Upper lobe of left lung (tissue), 6 donors: ENCODE results near the gene PLXND1. TPM values are rescaled to one million over a fixed set of nuclear protein-coding genes. Genes with fewer than 3 reads are reported as not detected.

Experiments
- ATAC-seq, 2 donors: fragments of 200-7000 bp; cut with Tn5 transposase; one replicate each; pipeline ENCODE4 v1.9.1; 2022; ENCODE audit warnings: mild to moderate bottlenecking in 2 of 2, moderate library complexity in 2 of 2; ENCODE audit not compliant: low FRiP score in 2 of 2
- DNase-seq, 2 donors: peaks; one replicate each; pipeline ENCODE4 v3.0.0-alpha.2; 2019 to 2020
- H3K27ac ChIP-seq, 4 donors: fragments of 200-600 bp; sonication (generic); one replicate each; pipeline ENCODE4 v1.5.1; 2016 to 2019
- H3K27me3 ChIP-seq, 4 donors: fragments of 200-600 bp; sonication (generic); one replicate each; pipeline ENCODE4 v1.5.1; 2017 to 2019
- H3K36me3 ChIP-seq, 4 donors: fragments of 200-600 bp; sonication (generic); one replicate each; pipeline ENCODE4 v1.5.1; 2016 to 2019
- H3K4me1 ChIP-seq, 4 donors: fragments of 200-600 bp; sonication (generic); one replicate each; pipeline ENCODE4 v1.5.1; 2018 to 2019
- H3K4me3 ChIP-seq, 4 donors: fragments of 200-600 bp; sonication (generic); one replicate each; pipeline ENCODE4 v1.5.1; 2017 to 2019; ENCODE audit warnings: mild to moderate bottlenecking in 2 of 4, moderate library complexity in 1 of 4
- H3K9me3 ChIP-seq, 4 donors: fragments of 200-600 bp; sonication (generic); one replicate each; pipeline ENCODE4 v1.5.1; 2018 to 2019
- EP300 ChIP-seq, 4 donors: sonication (generic); formaldehyde crosslinking; IDR thresholded peaks; one replicate each; pipeline ENCODE4 v1.5.1; 2017; ENCODE audit warnings: antibody characterized with exemption in 4 of 4, control low read depth in 2 of 4
- POLR2A ChIP-seq, 4 donors: fragments of 450-650 bp; IDR thresholded peaks; one replicate each; pipeline ENCODE4 v1.5.1; 2016 to 2017; ENCODE audit warnings: antibody characterized with exemption in 4 of 4, mild to moderate bottlenecking in 2 of 4
- POLR2AphosphoS5 ChIP-seq, 2 donors: sonication (generic); formaldehyde crosslinking; IDR thresholded peaks; one replicate each; pipeline ENCODE4 v1.5.1; 2017; ENCODE audit warnings: antibody characterized with exemption in 2 of 2
- WGBS, 2 donors: methylation state at CpG; one replicate each; pipeline ENCODE4 v1.1.5; 2017 to 2018; 5-methylcytosine and 5-hydroxymethylcytosine counted together
- total RNA-seq, 6 donors: library from RNA; depleted of rRNA in 4 of 6; stranded (reverse); fragments of >200 nt in 4 of 6; gene quantifications; one replicate each; pipeline versions ENCODE4 v1.1.0 to v1.2.1, GENCODE V29; 2016 to 2021
- TF ChIP-seq, protein P1 (sequence below), 6 experiments: fragments of 450-650 bp in 4 of 6; fragments of 200-600 bp in 2 of 6; sonication (generic) in 2 of 6; IDR thresholded peaks; one replicate each; pipeline ENCODE4 v1.5.1; 2016 to 2019; ENCODE audit warnings: antibody characterized with exemption in 6 of 6
- donor health status: DM: no; HTN: no; CAD: no; lungs with moderate emphysema.
- donor health status: DM: no; HTN: yes; CAD: no; lungs with severe emphysema.

The PLXND1 gene
- total RNA-seq, 6 donors from 2014 or later, result 95.3 to 607 (median 227) TPM

DNA sequence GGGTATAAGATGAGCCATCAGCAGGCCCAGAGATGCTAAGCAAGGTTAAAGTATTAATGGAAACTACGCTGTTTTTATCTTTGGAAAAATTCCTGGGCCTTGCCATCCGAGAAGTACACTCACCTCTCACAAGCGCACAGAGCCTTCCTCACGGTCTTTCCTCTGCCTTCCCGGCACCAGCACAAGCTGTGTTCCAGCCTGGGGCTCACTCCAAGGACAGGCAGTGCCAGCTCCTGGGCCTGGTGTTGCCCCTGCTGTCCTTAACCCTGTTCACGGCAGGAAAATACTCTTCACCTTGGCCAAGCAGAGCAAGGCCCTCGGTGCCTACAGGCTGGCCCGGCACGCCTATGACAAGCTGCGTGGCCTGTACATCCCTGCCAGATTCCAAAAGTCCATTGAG, 92.4 kb downstream of the PLXND1 start:
- Histone ChIP-seq H3K27me3 (no peaks in the 10 kb centered on the region), H3K27ac (no peak overlapping the region), H3K4me1 (no peaks in the 10 kb centered on the region), H3K36me3 (peaks cover 0 to 72% (median 17%) of the 10 kb centered on the region in 4 donors), H3K4me3 (no peak overlapping the region), H3K9me3 (no peaks in the 10 kb centered on the region)
- WGBS, 2 donors, result 86 to 97% methylated on average over 5 to 10 of the region's 10 CpGs
- no peak for DNase-seq
- ATAC-seq, result no peak
- TF ChIP-seq, protein P1, sequence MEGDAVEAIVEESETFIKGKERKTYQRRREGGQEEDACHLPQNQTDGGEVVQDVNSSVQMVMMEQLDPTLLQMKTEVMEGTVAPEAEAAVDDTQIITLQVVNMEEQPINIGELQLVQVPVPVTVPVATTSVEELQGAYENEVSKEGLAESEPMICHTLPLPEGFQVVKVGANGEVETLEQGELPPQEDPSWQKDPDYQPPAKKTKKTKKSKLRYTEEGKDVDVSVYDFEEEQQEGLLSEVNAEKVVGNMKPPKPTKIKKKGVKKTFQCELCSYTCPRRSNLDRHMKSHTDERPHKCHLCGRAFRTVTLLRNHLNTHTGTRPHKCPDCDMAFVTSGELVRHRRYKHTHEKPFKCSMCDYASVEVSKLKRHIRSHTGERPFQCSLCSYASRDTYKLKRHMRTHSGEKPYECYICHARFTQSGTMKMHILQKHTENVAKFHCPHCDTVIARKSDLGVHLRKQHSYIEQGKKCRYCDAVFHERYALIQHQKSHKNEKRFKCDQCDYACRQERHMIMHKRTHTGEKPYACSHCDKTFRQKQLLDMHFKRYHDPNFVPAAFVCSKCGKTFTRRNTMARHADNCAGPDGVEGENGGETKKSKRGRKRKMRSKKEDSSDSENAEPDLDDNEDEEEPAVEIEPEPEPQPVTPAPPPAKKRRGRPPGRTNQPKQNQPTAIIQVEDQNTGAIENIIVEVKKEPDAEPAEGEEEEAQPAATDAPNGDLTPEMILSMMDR (IDR thresholded peaks at IDR 0.05), result no peak
- TF ChIP-seq POLR2AphosphoS5 (IDR thresholded peaks at IDR 0.05) (no peak), POLR2A (IDR thresholded peaks at IDR 0.05) (no peak), EP300 (IDR thresholded peaks at IDR 0.05) (no peak)

DNA sequence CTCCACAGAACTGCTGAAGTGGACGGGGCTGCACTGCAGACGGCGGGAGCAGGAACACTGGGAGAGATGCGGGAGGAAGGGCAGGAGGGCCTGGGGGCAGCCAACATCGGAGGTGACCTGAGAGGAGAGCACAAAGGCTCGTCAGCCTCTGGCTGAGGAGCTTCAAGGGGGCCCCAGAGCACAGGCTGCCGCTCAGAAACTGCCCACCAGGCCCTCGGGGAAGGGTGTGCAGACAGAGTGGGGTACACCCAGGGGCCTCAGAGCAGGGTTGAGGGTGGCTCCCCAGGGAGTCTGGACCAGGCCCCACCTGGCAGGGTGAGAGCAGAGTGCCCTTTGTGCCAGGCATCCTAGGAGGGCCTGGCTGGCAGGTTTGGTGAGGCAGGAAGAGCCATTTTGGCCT, 92.8 kb downstream of the PLXND1 start:
- no peak overlapping the region for H3K4me3 ChIP-seq
- 94 to 96% methylated on average over 6 to 8 of the region's 8 CpGs for WGBS, 2 donors
- no peak for TF ChIP-seq POLR2AphosphoS5 (IDR thresholded peaks at IDR 0.05)
- TF ChIP-seq, protein P1 (IDR thresholded peaks at IDR 0.05), result no peak
- TF ChIP-seq POLR2A (IDR thresholded peaks at IDR 0.05), result no peak
- no peak for TF ChIP-seq EP300 (IDR thresholded peaks at IDR 0.05)
- H3K27ac ChIP-seq, result no peak overlapping the region
- H3K4me1 ChIP-seq, result no peaks in the 10 kb centered on the region
- H3K36me3 ChIP-seq, result peaks cover 0 to 69% (median 15%) of the 10 kb centered on the region in 4 donors
- H3K9me3 ChIP-seq, result no peaks in the 10 kb centered on the region
- DNase-seq, result no peak
- H3K27me3 ChIP-seq, result no peaks in the 10 kb centered on the region
- ATAC-seq, result no peak

DNA sequence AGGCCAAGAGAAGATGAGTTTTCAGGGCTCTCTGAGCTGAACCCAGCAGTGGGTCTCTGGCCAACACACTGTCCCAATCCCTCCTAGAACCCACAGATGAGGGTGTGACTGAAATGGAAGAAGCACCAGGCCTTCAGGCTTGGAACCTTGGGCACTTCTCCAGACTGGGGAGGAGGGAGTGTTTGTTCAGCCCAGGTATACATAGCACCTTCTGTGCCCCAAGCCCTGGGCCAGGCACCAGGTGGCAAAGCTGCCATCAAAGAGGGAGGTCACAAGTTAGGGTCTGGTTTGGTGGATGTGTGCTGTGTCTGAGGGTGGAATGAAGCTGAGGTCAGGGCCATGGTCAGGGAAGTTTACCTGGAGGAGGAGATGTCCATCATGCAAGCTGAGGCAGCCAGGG, 93.9 kb downstream of the PLXND1 start:
- Histone ChIP-seq H3K27me3 (no peaks in the 10 kb centered on the region), H3K4me3 (no peak overlapping the region), H3K36me3 (peaks cover 0 to 67% (median 15%) of the 10 kb centered on the region in 4 donors), H3K27ac (no peak overlapping the region), H3K9me3 (no peaks in the 10 kb centered on the region), H3K4me1 (peaks cover 0 to 5% (median 0%) of the 10 kb centered on the region in 4 donors)
- ATAC-seq, result no peak
- no peak for TF ChIP-seq POLR2AphosphoS5 (IDR thresholded peaks at IDR 0.05)
- no peak for TF ChIP-seq POLR2A (IDR thresholded peaks at IDR 0.05)
- no peak for TF ChIP-seq EP300 (IDR thresholded peaks at IDR 0.05)
- TF ChIP-seq, protein P1 (IDR thresholded peaks at IDR 0.05), result no peak
- DNase-seq, result no peak

DNA sequence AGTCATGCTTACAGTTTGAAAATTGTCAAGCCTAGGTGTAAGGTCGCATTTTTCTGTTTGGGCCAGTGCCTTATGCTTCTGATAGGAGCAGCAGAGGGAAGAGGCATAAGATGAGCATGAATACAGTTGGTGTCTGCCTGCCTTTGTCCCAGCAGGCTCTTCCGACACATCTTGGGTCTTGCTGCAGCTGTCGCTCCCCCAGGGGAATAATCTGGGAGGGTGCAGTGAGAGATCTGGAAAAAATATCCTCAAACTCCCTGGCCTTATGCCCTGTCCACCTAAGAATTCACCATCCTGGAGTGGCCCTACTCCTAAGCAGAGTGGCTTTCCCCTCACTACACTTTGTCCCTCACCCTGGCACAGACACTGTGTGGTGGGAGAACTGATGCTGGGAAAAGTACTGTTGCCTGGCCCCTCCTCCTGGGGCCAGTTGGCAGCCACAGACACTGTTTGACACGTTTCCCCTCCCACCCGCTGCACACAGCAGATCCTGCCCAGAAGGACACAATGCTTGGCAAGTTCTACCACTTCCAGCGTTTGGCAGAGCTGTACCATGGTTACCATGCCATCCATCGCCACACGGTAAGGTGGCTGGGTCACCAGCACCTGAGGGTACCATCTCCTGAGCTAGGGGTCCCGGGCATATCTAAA, 99.2 kb downstream of the PLXND1 start:
- peak overlapping the region in 3 of 4 donors; percentile 35 to 47 (median 37) for H3K27ac ChIP-seq
- 57 to 77% methylated on average over 5 to 9 of the region's 9 CpGs for WGBS, 2 donors
- H3K9me3 ChIP-seq, result no peaks in the 10 kb centered on the region
- no peak for DNase-seq
- H3K27me3 ChIP-seq, result no peaks in the 10 kb centered on the region
- TF ChIP-seq POLR2A (IDR thresholded peaks at IDR 0.05) (no peak), POLR2AphosphoS5 (IDR thresholded peaks at IDR 0.05) (peak; percentile 28 to 56)
- ATAC-seq, result no peak
- H3K4me3 ChIP-seq, result no peak overlapping the region
- H3K4me1 ChIP-seq, result peaks cover 0 to 14% (median 11%) of the 10 kb centered on the region in 4 donors
- peaks cover 3 to 66% (median 23%) of the 10 kb centered on the region in 4 donors for H3K36me3 ChIP-seq

DNA sequence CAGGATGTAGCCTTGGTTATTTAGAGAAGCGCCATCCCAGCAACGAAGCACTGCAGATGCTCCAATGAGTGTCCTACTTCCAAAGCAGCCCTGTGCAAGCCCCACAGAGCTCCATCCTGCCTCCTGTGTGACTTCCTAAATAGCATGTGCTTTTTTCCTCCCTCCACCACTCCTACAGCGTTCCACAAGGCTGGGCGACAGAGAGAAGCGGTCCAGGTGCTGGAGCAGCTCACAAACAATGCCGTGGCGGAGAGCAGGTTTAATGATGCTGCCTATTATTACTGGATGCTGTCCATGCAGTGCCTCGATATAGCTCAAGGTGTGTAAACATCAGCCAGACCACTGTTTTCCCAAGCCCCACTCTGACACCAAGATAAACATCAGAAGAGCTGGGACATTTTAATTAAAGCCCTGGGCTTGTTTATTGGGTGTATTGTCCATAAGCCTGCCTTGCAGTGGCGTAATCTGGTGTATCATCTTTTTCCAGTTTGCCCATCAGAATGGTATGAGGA, 100.2 kb downstream of the PLXND1 start:
- WGBS, 2 donors, result 75 to 76% methylated on average over 9 of the region's 9 CpGs
- no peak overlapping the region for H3K4me3 ChIP-seq
- H3K9me3 ChIP-seq, result no peaks in the 10 kb centered on the region
- ATAC-seq, result no peak
- H3K4me1 ChIP-seq, result peaks cover 0 to 18% (median 11%) of the 10 kb centered on the region in 4 donors
- DNase-seq, result no peak
- H3K27ac ChIP-seq, result peak overlapping the region in 1 of 4 donors; percentile 47
- TF ChIP-seq POLR2A (IDR thresholded peaks at IDR 0.05), result no peak
- H3K36me3 ChIP-seq, result peaks cover 3 to 62% (median 20%) of the 10 kb centered on the region in 4 donors
- no peaks in the 10 kb centered on the region for H3K27me3 ChIP-seq

DNA sequence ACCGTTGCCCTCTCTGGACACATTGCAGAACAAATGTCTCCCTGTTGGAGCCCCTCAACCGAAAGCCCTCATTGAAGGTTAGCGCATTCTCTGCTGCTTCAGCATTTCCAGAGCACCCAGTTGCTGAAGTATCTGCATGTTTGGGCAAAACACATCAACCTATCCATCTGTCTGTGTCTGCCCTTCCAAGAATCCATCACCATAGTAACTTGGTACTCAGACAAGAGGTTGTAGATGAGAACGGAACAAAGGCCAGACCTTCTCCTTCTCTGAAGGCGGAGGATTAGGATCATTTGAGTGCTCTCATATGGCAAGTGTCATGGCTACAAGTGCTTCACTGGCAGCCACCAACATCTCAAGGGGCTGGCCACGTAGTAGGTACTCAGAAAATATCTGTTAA, 101.1 kb downstream of the PLXND1 start:
- Histone ChIP-seq H3K27ac (no peak overlapping the region), H3K27me3 (no peaks in the 10 kb centered on the region), H3K36me3 (peaks cover 3 to 62% (median 21%) of the 10 kb centered on the region in 4 donors), H3K4me3 (no peak overlapping the region), H3K9me3 (no peaks in the 10 kb centered on the region), H3K4me1 (peaks cover 7 to 20% (median 13%) of the 10 kb centered on the region in 4 donors)
- 90 to 96% methylated on average over 6 of the region's 6 CpGs for WGBS, 2 donors
- TF ChIP-seq POLR2AphosphoS5 (IDR thresholded peaks at IDR 0.05) (no peak), EP300 (IDR thresholded peaks at IDR 0.05) (no peak)
- TF ChIP-seq, protein P1 (IDR thresholded peaks at IDR 0.05), result no peak
- DNase-seq (no peak), ATAC-seq (no peak)
